DMS53 treated with DMSO at 0.1 percent for 48 hours (cell line): ENCODE measurements around the gene FANCI.
A peak's percentile ranks its signal among the peaks of the same experiment; 100 is the strongest.

ENCODE experiments used
- DNase-seq: peaks from one replicate; lab custom pipeline; 2025; ENCODE audit not compliant: unreplicated experiment; lab: John Stamatoyannopoulos, UW

Gene FANCI

GRCh38 chr15:89243691-89244573 is at the start of gene FANCI:
TSS of gene FANCI (plus strand) at chr15:89243979. CDS start at chr15:89247648, 3,669 bp downstream.
- DNase-seq: peak; percentile 84

GRCh38 chr15:89194608-89195007 is 49.2 kb upstream of the FANCI start:
- no peak for DNase-seq

DNA sequence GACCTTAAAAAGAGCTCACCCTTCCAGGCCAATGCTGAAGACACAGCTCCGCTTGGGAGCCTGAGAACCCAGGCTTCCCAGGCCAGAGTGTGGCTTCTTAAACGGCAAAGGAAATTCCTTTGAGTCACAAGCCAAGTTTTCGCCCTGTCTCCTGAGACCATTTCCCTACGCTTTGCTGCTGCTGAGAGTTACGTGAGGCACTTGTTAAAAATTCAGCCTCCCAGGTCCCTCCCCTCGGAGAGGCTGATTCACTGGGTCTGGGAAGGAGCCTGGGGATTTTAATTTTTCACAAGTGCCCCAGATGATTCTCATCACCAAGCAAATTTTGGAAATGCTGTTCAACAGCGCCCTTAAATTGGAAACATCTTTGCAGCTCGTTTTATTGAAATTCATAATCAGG is 47.9 kb upstream of the FANCI start:
- DNase-seq: no peak

- DNase-seq: no peak
Measured at GRCh38 chr15:89196241-89196640, 47.5 kb upstream of the FANCI start.

- no peak for DNase-seq
Measured at GRCh38 chr15:89196994-89197393, 46.8 kb upstream of the FANCI start.

DNA sequence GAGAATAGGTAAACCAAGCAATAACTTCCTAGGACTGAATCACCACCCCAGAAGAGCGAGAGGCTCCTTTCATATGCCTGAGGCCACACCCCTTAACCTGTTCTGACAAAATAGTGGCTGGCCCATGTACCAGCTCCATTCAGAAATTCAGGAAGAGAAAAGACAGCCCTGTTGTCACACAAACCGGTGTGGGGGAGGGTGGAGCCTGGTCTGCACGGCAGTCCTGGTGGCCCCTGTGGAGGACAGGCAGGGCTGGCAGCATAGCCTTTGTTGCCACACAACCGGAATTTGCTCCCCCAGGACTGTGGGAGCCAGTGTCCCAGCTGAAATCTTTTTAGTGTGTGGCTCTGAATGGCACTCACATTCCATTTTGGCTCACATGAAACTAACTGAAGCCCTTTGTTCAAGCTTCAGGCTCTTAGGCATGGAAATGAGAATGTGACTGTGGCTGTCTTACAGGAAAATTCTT is 46.2 kb upstream of the FANCI start:
- DNase-seq: no peak

GRCh38 chr15:89198196-89198595 is 45.6 kb upstream of the FANCI start:
- no peak for DNase-seq

DNA sequence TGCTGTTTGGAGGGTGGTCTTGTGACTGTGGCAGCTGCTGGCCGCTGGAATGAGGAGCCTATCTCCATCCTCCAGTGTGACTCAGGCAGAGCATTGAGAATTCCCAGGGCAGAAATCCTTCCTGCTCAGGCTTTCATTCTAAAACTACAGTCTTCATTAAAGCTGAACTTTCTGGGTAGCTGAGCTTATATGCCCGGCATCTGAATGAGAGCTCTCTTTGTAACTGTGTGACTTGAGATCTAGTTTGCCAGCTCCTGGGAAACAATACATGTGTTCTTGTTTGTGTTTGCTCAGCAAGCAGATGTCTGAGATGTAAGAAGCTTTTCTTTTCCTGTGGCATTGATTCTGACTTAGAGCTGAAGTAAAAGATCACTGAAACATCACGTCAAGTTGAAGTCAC is 44.8 kb upstream of the FANCI start:
- no peak for DNase-seq

GRCh38 chr15:89199746-89200145 is 44.0 kb upstream of the FANCI start:
- no peak for DNase-seq

DNA sequence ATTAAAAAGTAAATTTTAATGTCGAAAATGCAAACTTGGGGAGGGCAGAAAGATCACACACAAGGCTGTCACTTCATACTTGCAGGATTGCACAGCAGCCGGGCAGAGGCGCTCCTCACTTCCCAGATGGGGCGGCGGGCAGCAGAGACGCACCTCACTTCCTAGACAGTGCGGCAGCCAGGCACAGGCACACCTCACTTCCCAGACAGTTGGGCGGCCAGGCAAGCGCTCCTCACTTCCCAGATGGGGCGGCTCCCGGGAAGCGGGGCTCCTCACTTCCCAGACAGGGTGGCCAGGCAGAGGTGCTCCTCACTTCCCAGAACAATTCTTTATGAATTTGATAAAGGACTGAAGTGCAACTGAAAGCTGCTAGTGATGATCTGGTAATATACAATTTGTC is 43.6 kb upstream of the FANCI start:
- DNase-seq: no peak

DNA sequence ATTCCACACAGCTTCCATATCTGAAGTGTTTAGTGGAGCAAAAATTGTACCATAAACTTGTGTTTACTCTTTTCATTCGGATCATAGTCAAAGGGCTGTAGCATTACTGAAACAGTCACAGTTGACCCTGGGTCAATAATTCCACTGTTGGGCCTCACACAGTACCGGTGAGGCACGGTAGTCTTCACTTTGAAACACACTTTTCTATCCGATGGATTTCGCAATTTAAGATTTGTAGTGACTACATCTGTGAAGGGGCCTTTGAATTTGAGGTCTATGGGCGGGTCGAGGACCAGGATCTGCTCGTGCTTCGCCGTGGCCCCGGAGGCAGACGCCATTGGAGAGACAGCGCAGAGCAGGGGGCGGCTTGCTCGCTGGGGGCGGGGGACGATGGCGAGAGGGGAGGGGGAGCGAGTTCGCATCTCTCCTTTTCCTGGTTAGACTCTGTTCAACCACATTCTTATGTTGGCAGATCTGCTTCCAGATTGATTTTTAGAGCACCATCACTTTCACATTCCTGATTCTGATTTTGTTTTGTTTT is 42.2 kb upstream of the FANCI start:
- DNase-seq: no peak

DNA sequence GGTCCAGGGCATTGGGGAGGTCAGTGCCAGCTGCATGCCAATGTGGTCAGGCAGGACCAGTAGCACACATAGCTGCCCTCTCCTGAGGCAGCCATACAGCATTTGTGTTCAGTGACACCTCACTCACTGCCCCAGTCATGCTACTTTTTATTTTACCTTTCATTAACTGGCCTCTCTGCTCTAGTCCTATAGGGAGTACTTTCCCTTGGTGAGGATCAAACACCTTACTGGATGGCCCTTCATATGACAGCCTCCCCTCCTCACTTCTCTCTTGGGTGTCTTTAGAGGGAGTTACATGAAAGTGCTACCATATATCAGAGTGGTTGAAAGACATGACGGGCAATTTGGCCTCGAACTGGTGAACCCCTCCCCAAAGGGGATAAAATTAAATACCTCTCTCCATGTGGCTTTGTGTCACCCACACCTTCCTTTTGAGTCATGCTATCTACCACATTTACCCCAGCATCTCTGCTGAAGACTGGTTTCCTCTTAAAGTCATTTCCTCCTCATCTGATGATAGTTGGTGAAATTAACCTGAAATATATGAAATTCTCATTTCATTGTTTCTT is 40.0 kb upstream of the FANCI start:
- DNase-seq: no peak

DNA sequence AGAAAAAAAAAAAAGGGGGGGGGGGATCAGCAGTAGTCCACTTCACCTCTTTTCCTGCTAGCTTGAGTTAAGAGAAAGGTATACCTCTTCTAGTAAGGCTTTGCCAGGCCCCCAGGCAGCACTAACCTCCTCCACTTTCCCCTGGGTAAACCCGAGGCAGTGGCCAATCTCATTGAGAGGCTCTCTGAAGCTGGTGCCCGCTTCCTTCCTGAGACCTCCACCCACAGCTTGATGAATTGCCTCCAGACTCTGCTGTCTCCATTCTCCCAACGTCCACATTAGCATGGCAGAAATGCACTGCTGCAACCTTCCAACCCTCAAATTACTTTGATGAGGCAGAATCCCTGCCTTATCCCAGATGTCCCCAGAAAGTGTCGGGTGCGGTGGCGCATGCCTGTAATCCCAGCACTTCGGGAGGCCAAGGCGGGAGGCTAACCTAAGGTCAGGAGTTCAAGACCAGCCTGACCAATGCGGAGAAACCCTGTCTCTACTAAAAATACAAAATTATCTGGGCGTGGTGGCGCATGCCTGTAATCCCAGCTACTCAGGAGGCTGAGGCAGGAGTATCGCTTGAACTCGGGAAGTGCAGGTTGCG is 37.7 kb upstream of the FANCI start:
- DNase-seq: no peak

- DNase-seq: peak; percentile 58
Measured at GRCh38 chr15:89206908-89207331, 36.9 kb upstream of the FANCI start.

DNA sequence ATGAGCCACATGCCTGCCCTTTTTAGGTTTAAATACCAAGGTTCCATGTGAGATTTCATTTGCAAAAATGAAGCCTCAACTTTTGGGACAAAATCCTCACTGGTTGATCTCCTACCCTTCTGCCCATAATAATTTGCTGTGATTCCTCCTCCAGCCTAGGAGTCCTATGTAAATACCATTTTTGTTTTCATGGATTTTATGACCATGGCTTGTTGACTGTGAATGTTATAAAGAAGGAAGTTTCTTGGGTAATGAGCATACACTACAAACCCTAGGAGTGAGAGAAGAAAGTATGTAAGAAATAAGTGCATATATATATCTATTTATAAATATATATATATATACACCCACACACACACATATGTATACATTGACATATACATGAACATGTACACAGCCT is 35.5 kb upstream of the FANCI start:
- no peak for DNase-seq

DNA sequence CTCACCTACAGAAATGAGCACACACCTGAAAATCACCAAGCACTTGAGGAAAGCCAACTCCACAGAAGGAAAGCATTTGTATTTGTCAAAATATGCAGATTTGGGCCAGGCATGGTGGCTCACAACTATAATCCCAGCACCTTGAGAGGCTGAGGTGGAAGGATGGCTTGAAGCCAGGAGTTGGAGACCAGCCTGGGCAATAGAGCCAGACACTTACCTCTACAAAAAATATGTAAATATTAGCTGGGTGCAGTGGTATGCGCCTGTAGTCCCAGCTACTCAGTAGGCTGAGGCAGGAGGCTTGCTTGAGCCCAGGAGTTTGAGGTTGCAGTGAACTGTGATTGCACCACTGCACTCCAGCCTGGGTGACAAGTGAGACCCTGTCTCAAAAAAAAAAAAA is 34.7 kb upstream of the FANCI start:
- no peak for DNase-seq

GRCh38 chr15:89211678-89212170 is 32.1 kb upstream of the FANCI start:
- no peak for DNase-seq

DNA sequence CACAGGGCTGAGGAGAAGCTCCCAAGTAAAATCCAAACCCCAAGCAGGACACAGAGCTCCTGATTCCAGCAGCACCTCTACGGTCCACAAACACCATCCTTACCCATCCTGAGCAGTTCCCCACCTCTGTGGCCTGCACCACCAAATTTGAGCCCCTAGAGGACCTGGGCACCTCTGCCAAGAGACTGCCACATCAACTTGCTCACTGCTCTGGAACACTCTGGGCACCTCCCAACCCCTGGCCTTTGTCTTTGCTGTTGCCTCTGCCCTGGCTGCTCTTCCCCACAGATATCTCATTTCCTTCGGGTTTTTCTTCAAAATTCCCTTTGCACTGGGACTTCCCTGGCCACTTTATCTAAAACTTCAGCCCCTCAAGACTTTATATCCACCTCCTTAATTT is 28.2 kb upstream of the FANCI start:
- DNase-seq: no peak

- DNase-seq: no peak
Measured at GRCh38 chr15:89217031-89217430, 26.7 kb upstream of the FANCI start.

DNA sequence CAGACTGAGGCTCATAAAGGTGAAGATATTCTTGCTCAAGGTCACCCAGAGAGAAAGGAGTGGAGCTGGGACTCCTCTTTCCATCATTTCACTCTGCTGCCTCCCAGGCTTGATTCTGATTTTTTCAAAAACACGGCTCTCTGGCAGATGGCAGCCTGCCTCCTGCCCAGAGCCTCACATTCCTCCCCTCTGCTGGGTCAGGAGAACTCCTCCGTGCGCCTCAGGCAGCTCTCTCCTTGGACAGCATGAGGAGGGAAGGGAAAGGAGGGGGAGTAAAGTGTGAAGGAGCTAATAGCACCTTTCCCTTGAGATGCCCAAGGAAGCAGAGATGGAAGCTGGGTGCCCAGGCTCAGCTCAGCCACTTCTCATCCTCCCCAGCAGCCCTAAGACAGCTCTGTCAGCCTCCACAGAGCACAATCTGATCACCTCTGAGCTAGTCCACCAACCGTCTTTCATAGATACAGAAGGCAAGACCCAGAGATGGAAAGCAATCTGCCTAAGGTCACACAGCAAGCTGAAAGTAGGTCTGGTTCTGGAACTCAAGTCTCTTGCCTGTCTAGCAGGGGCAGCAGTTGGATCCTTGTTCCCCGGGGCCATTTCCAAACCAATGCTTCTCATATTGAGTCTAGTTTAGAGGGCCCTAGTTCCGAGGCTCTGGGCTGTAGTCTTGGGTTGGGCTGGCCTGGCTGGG is 25.9 kb upstream of the FANCI start:
- no peak for DNase-seq

DNA sequence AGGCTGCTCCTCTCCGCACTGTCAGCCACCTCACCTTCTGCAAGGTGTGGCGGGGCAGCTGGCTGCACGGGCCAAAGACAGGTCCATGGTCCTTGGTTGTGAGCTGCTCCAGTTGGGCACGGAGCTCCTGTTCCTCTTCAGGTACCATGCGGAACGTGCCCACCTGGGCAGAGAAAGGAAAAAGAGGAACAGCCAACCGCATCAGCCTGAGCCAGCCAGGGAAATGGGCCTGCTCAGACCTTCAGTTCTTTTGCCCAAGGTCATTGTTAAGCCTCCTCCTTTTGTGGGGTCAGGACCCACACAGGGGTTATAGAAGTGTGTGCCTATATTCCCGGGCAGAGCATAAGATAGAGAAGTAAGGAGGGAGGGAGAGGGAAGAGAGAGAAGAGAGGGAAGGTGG is 25.2 kb upstream of the FANCI start:
- DNase-seq: no peak
